Endothelial cell of umbilical vein (primary cell): Measurements from ENCODE around the gene WDR55. TPM values are rescaled to one million over a fixed set of nuclear protein-coding genes. Genes with fewer than 3 reads are reported as not detected.
A peak's percentile ranks its signal among the peaks of the same experiment; 100 is the strongest.

ENCODE experiments used
- BruUV-seq: library from RNA; stranded (reverse); fragments of 400-500 nt; replicated peaks from 2 replicates; lab custom pipeline; 2021; lab: Mats Ljungman, UMichigan
- CTCF ChIA-PET: fragments of 300-600, 350-600 bp; sonication (Branson Sonifier 250); formaldehyde crosslinking; loops from one replicate; lab custom pipeline; 2021; ENCODE audit warnings: antibody characterized with exemption, inconsistent platforms; lab: Charles Lee
- POLR2A ChIA-PET: fragments of 300-600, 350-600 bp; sonication (Branson Sonifier 250); formaldehyde crosslinking; loops from one replicate; lab custom pipeline; 2021; ENCODE audit warnings: antibody characterized with exemption, inconsistent platforms; lab: Charles Lee
- DNase-seq: peaks from one replicate; pipeline ENCODE4 v3.0.0-alpha.2; 2011; ENCODE audit warnings: low read depth, low spot score
- FAIRE-seq: peaks from 2 replicates; lab custom pipeline; 2011; peaks lifted over from hg19 to GRCh38; lab: Jason Lieb, UNC
- H2AFZ ChIP-seq: 2 replicates; pipeline ENCODE4 v1.6.0; 2012; ENCODE audit warnings: low read depth, low read length, control low read depth, inconsistent platforms
- H3K27ac ChIP-seq: 2 replicates; pipeline ENCODE4 v1.5.1; 2011; ENCODE audit warnings: low read depth, mild to moderate bottlenecking, control low read depth, low read length, moderate library complexity; ENCODE audit not compliant: insufficient read depth
- H3K27me3 ChIP-seq, 2 experiments: 2 replicates each; pipeline versions ENCODE4 v1.6.0 to v1.6.1; 2011; ENCODE audit warnings: low read length in 2 of 2, mixed read lengths in 1 of 2; ENCODE audit not compliant: control insufficient read depth in 2 of 2, insufficient read depth in 2 of 2
- H3K36me3 ChIP-seq, 2 experiments: 2 replicates in 1 of 2; 3 replicates in 1 of 2; pipeline ENCODE4 v1.5.1; 2011; ENCODE audit warnings: low read length in 2 of 2, mild to moderate bottlenecking in 1 of 2, moderate library complexity in 1 of 2; ENCODE audit not compliant: control insufficient read depth in 2 of 2, insufficient read depth in 2 of 2; ENCODE audit errors: extremely low read depth in 1 of 2
- H3K4me1 ChIP-seq: 3 replicates; pipeline ENCODE4 v1.5.1; 2011; ENCODE audit warnings: mild to moderate bottlenecking, low read length; ENCODE audit not compliant: control insufficient read depth, insufficient read depth; ENCODE audit errors: extremely low read depth
- H3K4me2 ChIP-seq: 2 replicates; pipeline ENCODE4 v1.6.1; 2011; ENCODE audit warnings: low read length, control low read depth, mixed read lengths; ENCODE audit not compliant: insufficient read depth
- H3K4me3 ChIP-seq, 3 experiments: fragments of 200-600 bp in 1 of 3; sonication (generic), shearing (Covaris generic) in 1 of 3; replicated peaks in 1 of 3; 2 replicates each; pipeline ENCODE4 v1.5.1; 2011 to 2016; ENCODE audit warnings: control low read depth in 3 of 3, low read length in 3 of 3, mild to moderate bottlenecking in 2 of 3, inconsistent platforms in 1 of 3, low read depth in 1 of 3, moderate library complexity in 1 of 3; ENCODE audit not compliant: insufficient read depth in 1 of 3
- H3K79me2 ChIP-seq: 2 replicates; pipeline ENCODE4 v1.6.0; 2012; ENCODE audit warnings: low read length, inconsistent platforms; ENCODE audit not compliant: control insufficient read depth, insufficient read depth
- H3K9ac ChIP-seq: replicated peaks from 2 replicates; pipeline ENCODE3; 2011; ENCODE audit warnings: low read length, control low read depth; ENCODE audit not compliant: insufficient read depth; ENCODE audit errors: extremely low read depth
- H3K9me1 ChIP-seq: replicated peaks from 3 replicates; pipeline ENCODE4 v1.6.0; 2011; ENCODE audit warnings: mild to moderate bottlenecking, low read length; ENCODE audit not compliant: control insufficient read depth, insufficient read depth; ENCODE audit errors: extremely low read depth
- H3K9me3 ChIP-seq: replicated peaks from 2 replicates; pipeline ENCODE4 v1.5.1; 2012; ENCODE audit warnings: low read length, inconsistent platforms; ENCODE audit not compliant: control insufficient read depth, insufficient read depth
- H4K20me1 ChIP-seq: replicated peaks from 2 replicates; pipeline ENCODE3; 2011; ENCODE audit warnings: mild to moderate bottlenecking, low read length; ENCODE audit not compliant: control insufficient read depth, insufficient read depth; ENCODE audit errors: extremely low read depth
- GATA2 ChIP-seq: IDR thresholded peaks from 2 replicates; pipeline ENCODE4 v1.7.0; 2011; ENCODE audit warnings: low read depth, mild to moderate bottlenecking, moderate library complexity, mixed read lengths, low read length; ENCODE audit not compliant: insufficient read length, insufficient read depth
- MAX ChIP-seq: IDR thresholded peaks from 2 replicates; pipeline ENCODE4 v1.6.1; 2011; ENCODE audit not compliant: insufficient read depth, insufficient read length
- MYC ChIP-seq: IDR thresholded peaks from one replicate; pipeline ENCODE4 v1.6.1; 2011; ENCODE audit warnings: mild to moderate bottlenecking, low read depth, low read length
- POLR2A ChIP-seq: IDR thresholded peaks from 2 replicates; pipeline ENCODE4 v1.6.1; 2012; ENCODE audit warnings: low read depth, mild to moderate bottlenecking, control low read depth, low read length
- POLR2AphosphoS5 ChIP-seq: IDR thresholded peaks from 2 replicates; pipeline ENCODE4 v1.6.1; 2012; ENCODE audit warnings: low read depth, mild to moderate bottlenecking, control low read depth, low read length, moderate library complexity; ENCODE audit not compliant: insufficient read depth
- dilution Hi-C: fragments of 300-500 bp; cut with MboI; formaldehyde crosslinking; loops from one replicate; pipeline ENCODE4 v1.15.0; 2019; ENCODE audit warnings: low sequenced_read_pairs; ENCODE audit not compliant: extremely low pct_ligation_motif_present
- intact Hi-C: fragments of 100-400 bp; cut with micrococcal nuclease; formaldehyde crosslinking; loops from one replicate; pipeline ENCODE4 v1.10.0; 2022
- polyA plus RNA-seq, 4 experiments: library from polyadenylated mRNA; depleted of rRNA in 3 of 4; stranded (reverse) in 3 of 4; unstranded in 1 of 4; fragments of >200 nt; gene quantifications; 2 replicates each; pipeline versions ENCODE4 v1.2.1 to v1.2.3, GENCODE V29; 2011 to 2012; ENCODE audit warnings: missing spikeins in 1 of 4
- total RNA-seq: library from RNA; stranded (reverse); gene quantifications from 2 replicates; pipeline ENCODE4 v1.2.3, GENCODE V29; 2021

Gene WDR55
- total and polyA plus RNA-seq, 2 donors (not counting 3 experiments of a cell fraction or from before 2014, with no cell fraction given): 17.5 to 25.3 TPM

GRCh38 chr5:140690941-140691924 is 26.5 kb downstream of the WDR55 start, which contains the start of the genes HARS1 and HARS2:
TSS of gene HARS1 (minus strand) at chr5:140691370. CDS start at chr5:140691304, 66 bp downstream.
TSS of gene HARS2 (plus strand) at chr5:140691455. CDS start at chr5:140691649, 194 bp downstream.
- POLR2A ChIA-PET: interaction anchor here (0.8 to 1.8 kb wide), 6 partner anchors 9 to 241 kb away, joined by 3 to 9 read pairs (median 4); partner anchors contain the start of genes IK and ZMAT2
- FAIRE-seq (peak; percentile 91), DNase-seq (peak; percentile 94)
- H3K4me1 ChIP-seq: peaks cover 13% of the 10 kb centered on the region
- peaks cover 41% of the 10 kb centered on the region for H3K79me2 ChIP-seq
- no peak for TF ChIP-seq GATA2
- TF ChIP-seq POLR2AphosphoS5: peak; percentile 88
- TF ChIP-seq POLR2A: peak; percentile 90
- peak; percentile 54 for TF ChIP-seq MAX
- TF ChIP-seq MYC: no peak
- peak within 1 kb of the TSS; percentile 98 for H3K4me2 ChIP-seq
- peak within 1 kb of the TSS; percentile 72 for H3K27ac ChIP-seq
- intact Hi-C loops: loop anchor here (1.0 kb wide), 6 partner anchors 9 to 127 kb away; partner anchors contain the start of genes APBB3, IK, NDUFA2 and SLC35A4
- dilution Hi-C loops: no loop called here
- H3K9me3 ChIP-seq: no peaks in the 10 kb centered on the region
- H3K36me3 ChIP-seq: peaks cover 21 to 23% of the 10 kb centered on the region in 2 experiments
- CTCF ChIA-PET: interaction anchor here (0.9 to 1.5 kb wide), 12 partner anchors 9 to 318 kb away, joined by 3 to 9 read pairs (median 3); partner anchors contain the start of genes EIF4EBP3, IK, NDUFA2 and ZMAT2
- H2AFZ ChIP-seq: peak within 1 kb of the TSS; percentile 66
- H4K20me1 ChIP-seq: no peaks in the 10 kb centered on the region
- H3K27me3 ChIP-seq: no peaks in the 10 kb centered on the region
- BruUV-seq: no TSS peak
- peak within 1 kb of the TSS; percentile 80 to 90 (median 82) for H3K4me3 ChIP-seq
- no peaks in the 10 kb centered on the region for H3K9me1 ChIP-seq
- H3K9ac ChIP-seq: peak within 1 kb of the TSS; percentile 96
